KBM-7 (cell line): Measurements from ENCODE around the gene PRPS2.
A peak's percentile ranks its signal among the peaks of the same experiment; 100 is the strongest.

Source experiments
- DNase-seq: peaks from one replicate; pipeline ENCODE4 v3.0.0-alpha.2; 2015
- in situ Hi-C: fragments of 300-500 bp; cut with MboI; formaldehyde crosslinking; loops from 2 replicates; pipeline ENCODE4 v1.14.3; 2020; ENCODE audit warnings: low sequenced_read_pairs, low pct_unique_long_range_greater_than_20kb, mixed read lengths

Gene PRPS2

DNA sequence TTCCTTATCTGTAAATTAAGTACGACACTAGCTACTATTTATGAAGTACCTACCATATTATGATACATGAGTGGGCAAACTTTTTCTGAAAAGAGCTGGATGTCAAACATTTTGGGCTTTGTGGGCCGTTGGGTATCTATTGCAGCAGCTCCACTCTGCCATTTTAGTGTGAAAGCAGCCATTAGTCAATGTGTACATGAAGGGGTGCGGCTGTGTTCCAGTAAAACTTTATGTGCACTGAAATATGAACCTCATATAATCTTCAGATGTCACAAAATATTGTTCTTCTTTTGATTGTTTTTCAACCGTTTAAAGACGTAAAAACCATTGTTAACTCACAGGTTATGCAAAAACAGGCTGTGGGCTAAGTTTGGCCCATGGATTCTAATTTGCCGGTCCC lies 14.1 kb downstream of the PRPS2 start:
- in situ Hi-C loops = loop anchor here (25.0 kb wide), 1 partner anchor 107 kb away; the partner anchor contains the start of gene TLR8

GRCh38 chrX:12811658-12812057 lies 20.4 kb downstream of the PRPS2 start:
- in situ Hi-C loops = loop anchor here (25.0 kb wide), 1 partner anchor 101 kb away; the partner anchor contains the start of gene TLR8
- no peak for DNase-seq

More for the DNA sequence above, 14.1 kb downstream of the PRPS2 start:
- no peak for DNase-seq

DNA sequence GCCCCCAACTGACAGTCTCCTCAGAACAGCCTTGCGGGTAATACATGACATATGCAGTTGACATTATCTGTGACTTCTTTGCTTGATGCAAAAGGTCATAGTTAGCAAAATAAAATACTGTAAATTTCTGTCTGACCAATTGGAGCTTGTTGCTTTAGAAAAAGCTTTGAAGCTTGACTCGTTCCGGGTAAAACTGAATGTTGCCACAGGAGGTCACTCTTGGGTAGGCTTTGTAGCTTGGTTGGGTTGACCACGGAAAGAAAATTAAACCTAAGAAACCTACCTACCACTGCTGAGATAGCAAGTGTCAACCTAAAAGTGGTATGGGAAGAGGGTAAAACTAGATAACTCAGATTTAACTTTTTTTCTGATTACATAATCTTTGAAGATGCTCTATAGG lies 23.2 kb downstream of the PRPS2 start:
- in situ Hi-C loops = loop anchor here (25.0 kb wide), 1 partner anchor 98 kb away; the partner anchor contains the start of gene TLR8
- DNase-seq = peak; percentile 72

GRCh38 chrX:12817528-12817927 lies 26.3 kb downstream of the PRPS2 start:
- in situ Hi-C loops = loop anchor here (25.0 kb wide), 1 partner anchor 95 kb away; the partner anchor contains the start of gene TLR8
- DNase-seq = no peak

DNA sequence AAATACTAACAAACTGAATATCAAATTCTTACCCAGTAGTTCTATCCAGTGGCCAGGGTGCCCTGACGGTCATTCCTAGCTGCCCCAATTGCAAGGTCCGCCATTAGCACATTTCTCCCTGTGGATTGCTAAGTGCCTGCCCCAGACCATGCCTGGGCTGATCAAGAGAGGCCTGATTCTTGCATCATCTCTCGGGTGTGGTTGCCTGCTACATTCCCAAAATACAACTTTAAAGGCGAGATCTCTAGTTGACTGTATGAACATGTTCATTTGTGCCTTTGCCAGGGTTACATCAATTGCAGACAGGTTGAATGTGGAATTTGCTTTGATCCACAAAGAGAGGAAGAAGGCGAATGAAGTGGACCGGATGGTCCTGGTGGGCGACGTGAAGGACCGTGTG lies 28.0 kb downstream of the PRPS2 start:
- in situ Hi-C loops = loop anchor here (25.0 kb wide), 1 partner anchor 93 kb away; the partner anchor contains the start of gene TLR8
- DNase-seq = no peak

DNA sequence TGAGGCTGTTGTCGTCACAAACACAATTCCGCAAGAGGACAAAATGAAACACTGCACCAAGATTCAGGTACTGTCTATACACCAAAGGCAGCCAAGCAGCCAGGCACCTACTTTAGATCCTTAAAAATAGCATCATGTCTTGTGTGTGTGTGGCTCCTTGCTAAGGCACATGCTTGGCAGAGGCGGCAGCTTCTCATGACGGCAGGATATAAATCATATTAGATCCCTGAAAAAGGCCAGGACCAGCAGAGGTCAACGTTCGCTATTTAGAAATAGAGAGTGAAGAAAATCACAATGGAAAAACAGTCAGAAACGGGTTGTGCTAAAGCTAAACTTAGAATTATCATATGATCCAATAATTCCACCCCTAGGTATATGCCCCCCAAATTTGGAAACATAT lies 29.5 kb downstream of the PRPS2 start:
- no peak for DNase-seq
- in situ Hi-C loops = loop anchor here (25.0 kb wide), 1 partner anchor 92 kb away; the partner anchor contains the start of gene TLR8

DNA sequence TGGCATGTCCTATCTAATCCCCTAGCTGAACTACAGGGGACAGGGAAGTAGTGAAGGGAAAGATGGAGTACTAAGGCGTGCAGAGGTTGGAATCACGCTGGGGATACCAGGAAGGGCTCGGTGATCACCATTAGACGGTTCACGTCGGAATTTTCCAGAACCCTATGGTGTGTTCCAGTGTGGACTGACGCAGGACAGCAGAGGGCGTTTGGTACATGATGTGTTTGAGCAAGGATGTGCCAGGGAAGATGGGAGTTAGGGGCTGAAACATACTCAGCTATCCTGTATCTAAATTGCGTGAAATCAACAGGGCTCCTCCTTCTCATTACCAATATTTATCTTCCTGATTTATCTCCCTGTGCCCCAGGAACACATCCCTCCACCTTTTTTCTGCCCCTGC lies 33.7 kb downstream of the PRPS2 start:
- DNase-seq = no peak
- in situ Hi-C loops = loop anchor here (25.0 kb wide), 1 partner anchor 87 kb away; the partner anchor contains the start of gene TLR8

- in situ Hi-C loops = no loop called here
Measured at GRCh38 chrX:12825801-12826200, 34.6 kb downstream of the PRPS2 start.

DNA sequence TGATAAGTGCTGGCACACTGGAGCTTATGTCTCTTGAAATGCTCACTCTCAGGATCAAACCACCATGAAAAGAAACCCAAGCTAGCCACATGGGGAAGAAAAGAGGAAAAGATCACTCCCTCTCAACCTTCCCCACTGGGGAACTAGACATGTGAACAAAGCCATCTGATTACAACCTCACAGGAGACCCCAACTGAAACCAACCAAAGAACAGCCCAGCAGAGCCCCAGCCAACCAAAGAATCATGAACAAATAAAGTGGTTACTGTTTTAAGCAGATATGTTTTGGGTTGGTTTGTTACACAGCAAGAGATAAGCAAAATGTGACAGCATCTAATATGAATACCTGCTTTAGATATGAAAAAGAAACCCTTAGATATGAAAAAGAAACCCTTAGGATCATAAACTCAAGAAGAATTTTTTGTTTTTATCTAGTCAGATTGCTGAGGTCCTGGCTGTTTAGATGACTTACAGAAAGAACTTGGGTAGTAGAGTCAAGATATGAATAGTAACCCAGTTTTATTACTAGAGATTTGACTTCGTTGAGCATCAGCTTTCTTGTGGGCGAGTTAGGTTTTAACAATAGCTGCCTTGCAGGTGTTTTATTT lies 52.0 kb downstream of the PRPS2 start:
- in situ Hi-C loops = no loop called here
- no peak for DNase-seq

More at GRCh38 chrX:12825801-12826200, 34.6 kb downstream of the PRPS2 start:
- no peak for DNase-seq

GRCh38 chrX:12843668-12844279 lies 52.6 kb downstream of the PRPS2 start:
- DNase-seq = no peak
- in situ Hi-C loops = no loop called here

DNA sequence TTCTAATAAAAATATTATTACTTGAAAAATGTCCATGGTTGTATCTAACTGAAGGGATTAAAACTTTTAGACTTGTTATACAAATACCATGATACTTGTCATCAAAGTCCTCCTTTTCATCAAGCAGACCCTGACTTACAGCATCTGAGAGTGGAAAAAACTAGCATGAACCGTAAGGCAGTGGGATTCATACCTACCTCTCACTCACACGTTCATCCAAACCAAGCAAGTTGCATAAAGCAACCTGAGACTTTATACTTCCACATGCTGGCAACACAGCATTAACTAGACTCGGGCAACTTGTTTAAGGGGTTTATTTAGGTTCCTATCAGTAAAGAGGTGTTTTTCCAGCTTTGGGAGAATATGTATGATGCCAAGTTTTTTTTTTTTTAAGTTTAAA lies 53.1 kb downstream of the PRPS2 start:
- DNase-seq = no peak
- in situ Hi-C loops = no loop called here

DNA sequence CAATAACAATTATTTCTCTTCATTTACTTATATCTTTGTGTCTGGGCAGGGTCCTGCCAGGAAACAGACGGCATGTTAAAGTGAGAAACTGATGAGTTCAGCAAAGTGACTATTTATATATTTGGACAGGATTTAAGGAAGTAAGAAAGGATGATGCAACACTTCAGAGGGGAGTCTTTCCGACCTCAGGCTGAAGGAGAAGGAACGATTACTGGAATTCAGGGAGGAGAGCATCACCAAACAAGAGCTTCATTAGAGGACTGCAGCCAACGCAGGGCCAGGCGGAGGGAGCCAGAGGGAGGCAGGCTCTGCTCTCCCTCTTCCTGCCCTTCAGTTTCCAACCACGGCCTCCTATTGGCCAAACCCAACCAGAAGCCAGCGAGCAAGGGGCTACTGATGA lies 74.1 kb downstream of the PRPS2 start:
- in situ Hi-C loops = no loop called here
- DNase-seq = peak; percentile 83

DNA sequence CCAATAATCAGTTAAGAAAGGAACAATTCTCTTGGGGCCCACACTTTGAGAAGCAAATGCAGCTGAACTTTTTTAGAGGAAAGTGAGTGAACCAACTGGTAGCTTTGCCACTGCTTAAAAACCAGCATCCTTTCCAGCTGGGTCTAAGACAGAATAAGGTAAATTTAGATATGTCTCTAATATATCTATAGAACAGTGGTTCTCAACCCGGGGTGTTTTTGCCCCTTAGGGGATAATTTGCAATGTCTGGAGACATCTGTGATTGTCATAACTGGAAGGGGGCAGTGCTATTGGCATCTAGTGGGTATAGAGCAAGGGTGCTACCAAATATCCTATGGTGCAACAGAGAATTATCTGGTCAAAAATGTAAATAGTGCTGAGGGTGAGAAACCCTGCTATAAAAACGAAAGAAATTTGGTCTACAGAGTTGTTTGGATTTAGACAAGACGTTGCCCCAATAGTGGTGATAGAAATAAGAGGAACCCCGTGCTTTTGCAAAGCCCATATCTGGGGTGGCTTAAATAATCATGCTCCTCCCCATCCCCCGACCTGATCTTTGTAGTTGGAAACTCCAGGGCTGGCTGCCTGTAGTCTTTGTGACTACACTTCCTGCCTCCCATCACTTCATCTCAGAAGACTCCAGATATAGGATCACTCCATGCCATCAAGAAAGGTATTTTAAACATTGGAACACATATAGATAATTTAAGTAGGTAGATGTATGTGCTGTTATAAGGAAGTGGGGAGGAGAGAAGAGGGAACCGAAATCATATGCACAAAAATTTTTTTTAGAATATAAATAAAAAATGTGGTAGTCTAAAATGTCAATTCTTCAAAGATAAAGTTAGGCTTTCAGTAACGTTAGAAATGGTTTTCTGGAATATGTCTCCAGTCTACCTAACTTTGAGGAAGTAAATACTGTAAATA lies 75.5 kb downstream of the PRPS2 start, which contains the start of gene TLR7:
TLR7 (plus strand) TSS at position 622 of the 927 bp plus-strand sequence. CDS start 507 bp downstream, outside the sequence.
- in situ Hi-C loops = no loop called here
- no peak for DNase-seq

DNA sequence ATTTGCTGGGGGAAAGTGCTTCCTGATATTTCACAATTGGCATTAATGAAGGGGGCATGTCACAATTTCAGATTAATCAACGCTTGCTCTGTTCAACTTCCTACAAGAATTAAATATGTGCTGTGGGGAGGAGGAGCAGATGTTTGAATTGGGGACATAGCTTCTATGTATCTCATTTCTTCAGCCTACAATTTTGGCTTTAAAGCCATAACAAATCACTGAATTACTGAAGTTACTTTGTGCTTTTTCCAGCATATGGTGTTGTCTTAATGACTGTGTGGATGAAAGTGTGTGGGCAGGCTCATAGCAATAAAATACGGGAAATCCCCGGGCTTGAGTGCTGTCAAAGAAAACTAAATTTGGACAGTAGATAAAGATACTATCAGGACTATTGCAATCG lies 76.5 kb downstream of the PRPS2 start:
- DNase-seq = no peak
- in situ Hi-C loops = no loop called here

DNA sequence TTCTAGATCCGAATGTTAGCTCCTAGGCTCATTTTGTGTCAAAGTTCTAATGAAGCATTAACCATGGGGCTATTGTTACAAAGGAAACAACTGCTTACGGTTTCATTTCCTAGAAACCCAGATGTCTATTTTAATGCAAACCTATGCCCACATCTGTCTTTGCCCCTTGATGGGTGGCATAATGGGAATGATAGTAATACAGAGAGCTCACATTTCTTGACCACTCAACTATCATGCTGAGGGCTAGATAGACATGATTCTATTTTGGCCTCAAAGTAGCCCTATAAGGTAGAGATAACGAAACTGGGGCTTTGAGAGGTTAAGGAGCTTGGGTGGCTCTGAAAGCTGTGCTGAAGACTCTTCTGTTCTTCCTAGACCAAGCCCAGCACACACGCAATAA lies 77.5 kb downstream of the PRPS2 start:
- DNase-seq = no peak
- in situ Hi-C loops = no loop called here

GRCh38 chrX:12871257-12871656 lies 80.0 kb downstream of the PRPS2 start:
- DNase-seq = no peak
- in situ Hi-C loops = no loop called here

DNA sequence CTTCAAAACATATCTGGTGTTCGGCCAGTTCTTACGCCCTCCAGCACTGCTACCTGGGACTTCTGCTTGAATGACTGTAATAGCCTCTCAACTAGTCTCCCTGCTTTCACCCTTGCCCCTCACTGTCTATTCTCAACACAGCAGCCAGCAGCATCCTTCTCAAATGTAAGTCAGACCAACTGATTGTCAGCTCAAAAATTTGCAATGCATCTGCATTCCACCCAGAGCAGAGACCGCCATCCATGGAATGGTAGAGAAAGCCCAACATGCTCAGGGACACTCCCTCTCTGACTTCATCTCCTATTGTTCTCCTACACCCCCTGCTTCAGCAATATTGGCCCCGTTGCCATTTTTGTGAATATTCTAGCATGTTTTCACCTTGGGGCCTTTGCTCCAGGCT lies 81.5 kb downstream of the PRPS2 start:
- in situ Hi-C loops = no loop called here
- DNase-seq = no peak
